Tibial nerve (tissue), 4 donors: Measurements from ENCODE around the gene PRPH. TPM values are rescaled to one million over a fixed set of nuclear protein-coding genes. Genes with fewer than 3 reads are reported as not detected.
"Not testable (repeated sequence)": the region's sequence is repeated elsewhere in the genome, so short reads cannot be mapped to it uniquely, and the experiment has no call there.

Experiments
- DNase-seq, 2 donors: peaks; one replicate each; pipeline ENCODE4 v3.0.0-alpha.2; 2019; ENCODE audit warnings: low spot score in 2 of 2
- H3K27ac ChIP-seq, 4 donors: fragments of 200-600 bp; sonication (generic) in 3 of 4; one replicate each; pipeline ENCODE4 v1.5.1; 2017 to 2019; ENCODE audit warnings: mild to moderate bottlenecking in 1 of 4
- H3K27me3 ChIP-seq, 2 donors: fragments of 200-600 bp; sonication (generic) in 1 of 2; one replicate each; pipeline versions ENCODE4 v1.5.1 to v1.6.0; 2017 to 2019
- H3K36me3 ChIP-seq, 3 donors: fragments of 200-600 bp; sonication (generic); one replicate each; pipeline ENCODE4 v1.5.1; 2018 to 2019
- H3K4me1 ChIP-seq, 4 donors: fragments of 200-600 bp; sonication (generic) in 3 of 4; one replicate each; pipeline ENCODE4 v1.5.1; 2017 to 2019
- H3K4me3 ChIP-seq, 4 donors: fragments of 200-600 bp; sonication (generic) in 3 of 4; one replicate each; pipeline ENCODE4 v1.5.1; 2017 to 2019; ENCODE audit warnings: mild to moderate bottlenecking in 1 of 4, moderate library complexity in 1 of 4
- H3K9me3 ChIP-seq, 4 donors: fragments of 200-600 bp; sonication (generic) in 3 of 4; one replicate each; pipeline ENCODE4 v1.5.1; 2017 to 2019
- CTCF ChIP-seq, 5 experiments: fragments of 200-600 bp in 3 of 5; fragments of 450-650 bp in 2 of 5; sonication (generic) in 3 of 5; IDR thresholded peaks; one replicate each; pipeline ENCODE4 v1.5.1; 2016 to 2019; ENCODE audit warnings: antibody characterized with exemption in 5 of 5, mild to moderate bottlenecking in 3 of 5, moderate library complexity in 2 of 5
- EP300 ChIP-seq, 2 donors: sonication (generic); formaldehyde crosslinking; IDR thresholded peaks; one replicate each; pipeline ENCODE4 v1.6.1; 2017; ENCODE audit warnings: antibody characterized with exemption in 2 of 2, mild to moderate bottlenecking in 1 of 2
- POLR2A ChIP-seq, 2 donors: fragments of 450-650 bp; IDR thresholded peaks; one replicate each; pipeline ENCODE4 v1.6.1; 2017; ENCODE audit warnings: antibody characterized with exemption in 2 of 2, mild to moderate bottlenecking in 2 of 2, moderate library complexity in 2 of 2
- WGBS, 2 donors: methylation state at CpG; one replicate each; pipeline ENCODE4 v1.1.5; 2018; 5-methylcytosine and 5-hydroxymethylcytosine counted together
- total RNA-seq, 4 donors: library from RNA; depleted of rRNA; stranded (reverse); fragments of >200 nt; gene quantifications; one replicate each; pipeline ENCODE4 v1.1.0, GENCODE V29; 2016

Gene PRPH
- total RNA-seq, 4 donors from 2014 or later: 0.20 to 0.84 (median 0.22) TPM; not detected in 1

- no peaks in the 10 kb centered on the region for H3K4me1 ChIP-seq
- H3K4me3 ChIP-seq: no peak overlapping the region
- no peaks in the 10 kb centered on the region for H3K36me3 ChIP-seq
- DNase-seq: no peak
- whole genome bisulfite sequencing, 2 donors: 72 to 77% methylated on average over 5 of the region's 5 CpGs
- H3K9me3 ChIP-seq: no peaks in the 10 kb centered on the region
- TF ChIP-seq CTCF (IDR thresholded peaks at IDR 0.05): no peak
- TF ChIP-seq POLR2A (IDR thresholded peaks at IDR 0.05): no peak
- no peak overlapping the region for H3K27ac ChIP-seq
- peaks cover 0 to 26% of the 10 kb centered on the region in 2 donors for H3K27me3 ChIP-seq
These were observed 12.6 kb upstream of the PRPH start for GRCh38 chr12:49282302-49282701.

- H3K36me3 ChIP-seq, DNase-seq, H3K27ac ChIP-seq, H3K4me1 ChIP-seq, H3K9me3 ChIP-seq, H3K4me3 ChIP-seq: not testable (repeated sequence)
- peaks cover 0 to 29% of the 10 kb centered on the region in 2 donors for H3K27me3 ChIP-seq
- WGBS, 2 donors: 48 to 65% methylated on average over 2 to 3 of the region's 6 CpGs
These were observed 12.1 kb upstream of the PRPH start for GRCh38 chr12:49282740-49283375.

- 78 to 84% methylated on average over 16 to 25 of the region's 25 CpGs for WGBS, 2 donors
- H3K9me3 ChIP-seq: no peaks in the 10 kb centered on the region
- TF ChIP-seq POLR2A (IDR thresholded peaks at IDR 0.05) (no peak), CTCF (IDR thresholded peaks at IDR 0.05) (no peak), EP300 (IDR thresholded peaks at IDR 0.05) (no peak)
These were observed 11.2 kb upstream of the PRPH start for GRCh38 chr12:49283541-49284429.

GRCh38 chr12:49284672-49285071 lies 10.3 kb upstream of the PRPH start:
- DNase-seq: no peak
- TF ChIP-seq POLR2A (IDR thresholded peaks at IDR 0.05): no peak
- no peak for TF ChIP-seq EP300 (IDR thresholded peaks at IDR 0.05)
- TF ChIP-seq CTCF (IDR thresholded peaks at IDR 0.05): no peak
- no peak overlapping the region for H3K27ac ChIP-seq
- H3K27me3 ChIP-seq: peaks cover 0 to 29% of the 10 kb centered on the region in 2 donors
- no peaks in the 10 kb centered on the region for H3K9me3 ChIP-seq
- no peaks in the 10 kb centered on the region for H3K4me1 ChIP-seq
- no peaks in the 10 kb centered on the region for H3K36me3 ChIP-seq
- WGBS, 2 donors: 74 to 86% methylated on average over 4 of the region's 4 CpGs
- no peak overlapping the region for H3K4me3 ChIP-seq

More at GRCh38 chr12:49283541-49284429, 11.2 kb upstream of the PRPH start:
- no peaks in the 10 kb centered on the region for H3K36me3 ChIP-seq
- H3K27ac ChIP-seq: no peak overlapping the region
- no peaks in the 10 kb centered on the region for H3K4me1 ChIP-seq
- H3K27me3 ChIP-seq: peaks cover 0 to 29% of the 10 kb centered on the region in 2 donors
- DNase-seq: no peak
- no peak overlapping the region for H3K4me3 ChIP-seq

- Histone ChIP-seq H3K36me3 (no peaks in the 10 kb centered on the region), H3K9me3 (no peaks in the 10 kb centered on the region), H3K4me1 (peaks cover 0 to 5% (median under 1%) of the 10 kb centered on the region in 4 donors), H3K27me3 (peaks cover 0 to 29% of the 10 kb centered on the region in 2 donors), H3K4me3 (no peak overlapping the region), H3K27ac (no peak overlapping the region)
- DNase-seq: no peak
- TF ChIP-seq CTCF (IDR thresholded peaks at IDR 0.05) (no peak), EP300 (IDR thresholded peaks at IDR 0.05) (no peak), POLR2A (IDR thresholded peaks at IDR 0.05) (no peak)
- WGBS, 2 donors: 52 to 55% methylated on average over 6 of the region's 6 CpGs
These were observed 7.1 kb upstream of the PRPH start for GRCh38 chr12:49287876-49288275.
